IPS-NIHi7 (cell line): Measurements from ENCODE around the gene ALDH3B1.

Source experiments
- DNase-seq: peaks from one replicate; pipeline ENCODE4 v3.0.0; 2012; ENCODE audit warnings: mixed read lengths; ENCODE audit errors: extremely low spot score

The ALDH3B1 gene

DNA sequence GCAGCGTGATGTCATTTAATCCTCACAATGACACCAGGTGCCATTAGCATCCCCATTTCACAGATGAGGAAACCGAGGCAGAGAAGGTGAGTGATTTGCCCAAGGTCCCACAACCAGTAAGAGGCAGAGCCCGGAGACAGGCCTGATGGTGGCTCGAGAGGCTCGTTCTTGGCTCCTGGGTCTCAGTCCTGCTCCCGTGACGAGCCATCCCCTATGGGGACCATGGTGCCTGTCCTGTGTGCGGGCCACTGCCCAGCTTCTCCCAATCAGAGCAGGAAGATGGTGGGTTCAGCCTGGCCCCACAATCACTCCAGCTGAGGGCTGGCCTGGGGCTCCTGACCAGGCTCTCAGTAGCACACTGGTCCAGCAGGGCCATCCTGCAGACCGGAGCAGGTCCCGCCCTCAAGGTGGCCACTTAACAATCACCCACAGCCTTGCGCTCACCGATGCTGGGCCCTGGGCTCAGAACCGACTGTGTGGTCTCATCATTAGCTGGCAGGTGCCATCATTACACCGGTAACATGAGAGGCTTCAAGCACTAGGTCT, 3.6 kb downstream of the ALDH3B1 start:
- DNase-seq, result no peak

DNA sequence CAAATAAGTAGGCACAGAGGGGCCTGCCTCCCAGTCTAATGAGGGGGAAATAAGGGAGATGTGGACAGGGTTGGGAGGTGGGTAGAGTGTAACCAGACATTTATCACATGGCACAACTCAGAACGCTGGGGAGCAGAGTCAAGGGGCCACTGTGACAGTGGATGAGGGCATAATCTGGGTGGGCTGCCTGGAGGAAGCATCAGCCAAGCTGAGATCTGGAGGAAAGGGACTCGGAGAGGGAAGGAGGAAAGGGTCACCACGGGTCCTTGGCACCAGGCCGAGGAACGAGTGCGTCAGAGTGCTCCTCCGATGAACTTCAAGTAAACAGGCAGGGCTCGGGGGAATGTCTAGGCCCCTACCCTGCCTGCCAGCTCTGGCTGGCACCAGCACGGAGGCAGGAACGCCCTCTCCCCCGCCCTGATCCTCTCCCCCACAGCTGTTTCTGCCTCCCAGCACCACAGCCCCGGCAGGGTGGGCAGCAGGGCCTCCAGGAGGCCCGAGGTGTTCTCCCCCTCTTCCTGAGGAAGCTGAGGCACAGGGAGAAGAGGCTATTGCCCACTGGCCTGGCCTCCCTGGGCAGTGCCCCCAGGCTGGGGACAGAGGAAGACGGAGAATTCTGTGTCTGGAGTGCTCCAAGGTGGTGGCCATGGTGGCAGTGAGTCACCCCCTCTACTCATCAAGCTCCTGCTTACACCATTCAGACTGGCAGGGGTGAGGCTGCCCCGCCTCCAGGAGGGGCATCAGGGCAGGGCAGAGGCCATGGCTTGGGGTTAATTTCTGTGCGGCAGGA, 4.2 kb downstream of the ALDH3B1 start:
- no peak for DNase-seq

DNA sequence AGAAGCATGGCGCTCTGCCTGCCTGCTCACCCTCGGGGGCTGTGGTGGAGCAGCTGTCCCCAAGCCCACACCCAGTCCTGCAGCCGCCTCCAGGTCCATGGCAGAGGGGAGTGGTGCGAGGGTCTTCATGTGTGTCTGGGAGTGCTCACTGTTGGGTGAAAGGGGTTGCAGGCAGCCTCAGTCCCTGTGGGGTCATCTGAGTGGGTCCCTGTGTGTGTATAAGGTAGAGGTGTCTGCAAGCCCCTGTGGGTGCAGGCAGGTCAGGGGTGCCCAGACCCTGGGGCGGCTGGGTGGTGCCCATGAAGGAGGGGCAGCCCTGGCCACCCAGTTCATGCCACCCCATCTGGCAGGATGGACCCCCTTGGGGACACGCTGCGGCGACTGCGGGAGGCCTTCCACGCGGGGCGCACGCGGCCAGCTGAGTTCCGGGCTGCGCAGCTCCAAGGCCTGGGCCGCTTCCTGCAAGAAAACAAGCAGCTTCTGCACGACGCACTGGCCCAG, 4.9 kb downstream of the ALDH3B1 start:
- no peak for DNase-seq

DNA sequence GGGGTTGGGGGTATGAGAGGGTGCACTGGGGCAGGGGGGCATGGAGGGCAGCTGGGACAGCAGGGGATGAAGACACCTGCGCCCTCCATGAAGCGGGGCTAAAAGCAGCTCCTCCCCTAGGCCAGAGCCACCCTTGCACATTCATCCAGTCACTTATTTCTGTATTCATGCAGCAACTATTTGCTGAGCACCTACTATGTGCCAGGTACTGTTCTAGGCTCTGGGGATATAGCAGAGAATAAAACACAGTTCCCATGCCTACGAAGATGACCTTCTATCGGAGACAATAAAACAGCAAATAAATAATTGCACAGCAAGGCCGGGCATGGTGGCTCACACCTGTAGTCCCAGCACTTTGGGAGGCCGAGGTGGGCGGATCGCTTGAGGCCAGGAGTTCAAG, 5.3 kb downstream of the ALDH3B1 start:
- no peak for DNase-seq

DNA sequence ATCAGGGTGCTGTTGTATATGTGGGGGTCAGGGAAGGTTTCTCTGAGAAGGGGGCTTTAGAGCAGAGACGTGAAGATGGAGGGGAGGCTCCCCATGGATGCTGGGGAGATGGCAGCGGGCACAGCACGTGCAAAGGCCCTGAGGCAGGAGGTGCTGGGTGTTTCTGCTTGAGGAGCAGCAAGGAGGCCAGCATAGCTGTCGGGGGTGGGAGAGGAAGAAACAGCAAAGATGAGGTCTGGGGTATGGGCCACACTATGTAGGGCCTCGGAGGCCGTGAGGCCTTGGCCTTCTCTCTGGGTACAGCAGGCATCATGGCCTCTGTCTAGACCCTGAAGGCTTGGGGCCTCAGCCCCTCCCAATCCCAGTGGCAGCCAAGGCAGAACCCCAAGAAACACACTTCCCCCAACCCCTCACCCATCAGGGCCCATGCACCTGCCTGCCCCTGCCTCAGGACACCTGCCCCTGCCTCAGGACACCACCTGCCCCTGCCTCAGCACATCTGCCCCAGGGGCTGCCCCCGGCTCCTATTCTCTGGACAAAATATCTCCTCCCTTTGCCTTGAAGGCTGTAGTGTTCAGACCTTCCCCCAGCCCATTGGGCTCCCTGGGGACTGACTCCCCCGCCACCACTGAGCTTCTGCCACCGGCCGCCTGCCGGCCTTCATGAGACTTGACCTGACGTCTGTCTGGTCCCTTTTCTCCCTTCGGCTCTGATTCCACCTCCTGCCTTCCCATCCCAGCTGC, 6.2 kb downstream of the ALDH3B1 start:
- DNase-seq, result no peak

DNA sequence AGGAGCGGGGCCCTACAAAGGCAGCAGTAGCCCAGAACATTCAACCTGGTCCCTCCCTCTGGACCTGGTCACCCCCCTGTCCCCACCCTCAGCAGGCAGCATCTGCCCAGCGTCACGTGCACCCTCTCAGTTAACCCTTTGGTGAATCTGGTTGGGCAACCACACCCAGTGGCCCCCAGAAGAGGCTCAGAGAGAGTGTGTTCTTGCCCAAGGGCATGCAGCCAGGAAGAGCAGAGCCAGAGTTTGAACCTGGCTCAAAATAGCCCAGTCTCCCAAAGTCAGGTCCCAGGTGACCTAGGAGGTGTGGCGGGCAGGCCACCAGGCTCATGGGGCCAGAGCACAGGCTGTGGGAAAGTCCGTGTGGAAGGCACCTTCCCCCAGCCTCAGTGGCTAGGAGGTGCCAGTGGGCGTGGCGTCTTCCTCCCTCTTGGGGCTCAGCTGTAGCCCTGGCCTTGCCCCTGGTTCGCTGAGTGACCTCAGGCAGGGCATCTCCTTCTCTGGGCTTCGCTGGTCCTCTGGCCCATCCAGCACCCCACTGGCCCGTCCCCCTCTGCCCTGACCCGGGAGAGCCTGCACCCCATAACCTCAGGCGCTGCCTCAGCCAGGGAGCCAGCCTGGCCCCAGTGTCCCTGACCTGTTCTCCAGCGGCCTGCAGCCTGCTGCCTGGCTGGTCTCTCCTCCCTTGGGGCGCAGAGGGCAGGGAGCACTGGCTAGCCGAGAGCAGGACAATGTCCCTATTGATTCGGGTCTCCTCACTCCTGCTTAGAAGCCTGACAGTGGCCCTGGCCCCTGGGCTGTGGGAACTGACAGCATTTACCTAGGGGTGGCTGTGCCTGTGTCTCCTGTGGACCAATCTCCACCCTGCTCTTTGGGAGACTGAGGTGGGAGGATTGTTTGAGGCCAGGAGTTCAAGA, 7.0 kb downstream of the ALDH3B1 start:
- DNase-seq, result no peak

DNA sequence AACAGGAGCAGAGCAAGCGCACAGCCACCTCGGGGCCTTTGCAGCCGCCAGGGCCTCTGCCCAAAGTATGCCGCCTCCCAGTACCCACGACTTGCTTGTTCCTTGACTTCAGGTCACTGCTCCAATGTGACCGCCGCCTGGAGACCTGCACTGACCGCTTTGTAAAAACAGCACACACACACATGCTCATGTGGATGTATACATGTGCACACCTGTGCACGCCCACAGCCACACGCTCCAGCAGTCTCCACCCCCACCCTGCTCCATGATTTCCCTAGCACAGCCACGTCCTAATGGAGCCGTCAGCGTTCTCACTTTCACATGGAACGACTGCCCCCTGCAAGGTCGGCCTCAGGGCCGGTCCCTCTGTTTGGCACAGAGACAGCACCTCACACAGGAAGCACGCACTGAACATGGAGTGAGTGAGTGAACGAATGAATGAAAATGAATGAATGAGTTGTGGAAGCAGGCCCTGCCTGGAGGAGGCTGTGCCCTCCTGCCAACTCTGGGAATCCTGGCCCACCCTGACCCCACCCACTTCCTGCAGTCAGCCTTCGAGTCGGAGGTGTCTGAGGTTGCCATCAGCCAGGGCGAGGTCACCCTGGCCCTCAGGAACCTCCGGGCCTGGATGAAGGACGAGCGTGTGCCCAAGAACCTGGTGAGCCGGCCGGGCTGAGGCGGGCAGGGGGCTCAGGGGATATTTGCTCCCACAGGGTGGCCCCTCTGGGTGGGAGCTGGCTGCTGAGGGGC, 8.0 kb downstream of the ALDH3B1 start:
- no peak for DNase-seq

DNA sequence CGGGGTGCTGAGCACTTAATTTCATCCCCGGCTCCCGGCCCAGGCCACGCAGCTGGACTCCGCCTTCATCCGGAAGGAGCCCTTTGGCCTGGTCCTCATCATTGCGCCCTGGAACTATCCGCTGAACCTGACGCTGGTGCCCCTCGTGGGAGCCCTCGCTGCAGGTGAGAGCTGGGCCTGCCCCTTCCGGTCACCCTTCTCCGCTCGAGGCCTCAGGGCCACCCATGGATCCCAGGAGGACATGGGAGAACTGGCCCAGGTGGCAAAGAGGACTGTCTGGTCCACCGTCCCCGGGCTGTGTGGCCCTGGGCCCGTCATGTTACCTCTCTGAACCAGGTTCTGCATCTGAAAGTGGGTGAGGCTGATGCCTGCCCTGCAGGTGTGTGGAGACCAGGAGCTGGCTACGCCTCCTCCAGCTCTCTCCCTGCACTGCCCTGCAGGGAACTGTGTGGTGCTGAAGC, 8.6 kb downstream of the ALDH3B1 start:
- no peak for DNase-seq

DNA sequence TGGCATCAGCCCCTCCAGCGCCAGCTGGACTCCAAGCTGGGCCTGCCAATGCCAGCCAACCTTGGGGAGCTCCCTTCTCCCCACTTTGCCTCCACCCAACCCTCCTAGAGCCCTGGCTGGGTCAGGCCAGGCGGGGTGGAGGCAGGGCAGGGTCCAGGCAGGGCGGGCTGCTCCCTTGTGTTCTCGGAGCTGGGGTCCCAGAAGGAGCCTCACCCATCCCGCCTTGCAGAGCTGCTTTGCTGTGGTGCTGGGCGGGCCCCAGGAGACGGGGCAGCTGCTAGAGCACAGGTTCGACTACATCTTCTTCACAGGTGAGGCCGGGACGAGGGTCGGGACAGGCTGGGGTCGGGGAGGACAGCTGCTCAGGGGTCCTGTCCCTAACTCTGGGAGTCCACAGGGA, 9.4 kb downstream of the ALDH3B1 start:
- DNase-seq, result no peak

DNA sequence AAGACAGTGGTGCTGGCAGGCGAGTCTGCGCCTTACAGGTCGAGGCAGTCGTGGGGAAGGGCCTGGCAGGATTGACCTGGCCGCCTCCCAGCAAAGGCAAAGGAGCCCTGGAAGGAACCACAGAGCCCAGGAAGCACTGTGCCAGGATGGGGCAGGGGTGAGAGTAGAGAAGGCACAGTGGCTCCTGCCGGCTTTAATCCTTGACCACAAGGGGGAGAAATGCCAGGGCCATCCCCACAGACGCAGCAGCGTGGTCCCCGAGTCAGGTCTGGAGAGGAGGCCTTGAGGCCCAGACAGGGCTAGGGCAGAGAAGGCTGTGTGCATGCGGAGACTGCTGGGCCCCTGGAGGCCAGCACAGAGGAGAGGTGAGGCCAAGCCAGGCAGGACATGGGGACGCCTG, 10.4 kb downstream of the ALDH3B1 start:
- DNase-seq, result peak; percentile 71

DNA sequence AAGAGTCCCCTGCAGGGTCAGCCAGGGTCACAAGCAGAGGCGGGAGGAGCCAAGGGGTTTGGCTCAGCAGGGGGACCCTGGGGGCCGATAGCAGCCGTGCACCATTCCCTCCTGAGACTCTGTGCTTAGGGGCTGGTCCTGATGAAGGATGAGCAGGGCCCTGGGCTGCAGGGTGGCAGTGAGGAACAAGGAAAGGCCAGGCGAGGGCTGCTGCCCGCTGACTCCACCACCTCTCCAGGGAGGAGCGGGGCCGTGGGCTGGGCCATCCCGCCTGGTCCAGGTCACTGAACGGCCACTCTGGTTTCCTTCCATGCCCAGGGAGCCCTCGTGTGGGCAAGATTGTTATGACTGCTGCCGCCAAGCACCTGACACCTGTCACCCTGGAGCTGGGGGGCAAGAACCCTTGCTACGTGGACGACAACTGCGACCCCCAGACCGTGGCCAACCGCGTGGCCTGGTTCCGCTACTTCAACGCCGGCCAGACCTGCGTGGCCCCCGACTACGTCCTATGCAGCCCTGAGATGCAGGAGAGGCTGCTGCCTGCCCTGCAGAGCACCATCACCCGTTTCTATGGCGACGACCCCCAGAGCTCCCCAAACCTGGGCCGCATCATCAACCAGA, 11.2 kb downstream of the ALDH3B1 start:
- no peak for DNase-seq

DNA sequence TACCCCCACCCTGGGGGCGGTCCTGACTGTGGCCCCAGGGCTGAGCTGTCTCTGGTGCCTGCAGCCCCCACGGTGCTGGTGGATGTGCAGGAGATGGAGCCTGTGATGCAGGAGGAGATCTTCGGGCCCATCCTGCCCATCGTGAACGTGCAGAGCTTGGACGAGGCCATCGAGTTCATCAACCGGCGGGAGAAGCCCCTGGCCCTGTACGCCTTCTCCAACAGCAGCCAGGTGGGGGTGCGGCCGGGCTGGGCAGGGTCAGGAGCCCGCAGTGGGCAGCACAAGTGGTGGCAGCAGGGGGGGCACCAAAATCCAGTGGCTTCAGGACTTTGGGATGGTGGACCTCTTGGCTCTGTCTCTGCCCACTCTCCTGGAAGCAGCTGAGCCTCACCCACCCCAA, 12.4 kb downstream of the ALDH3B1 start:
- DNase-seq, result no peak

DNA sequence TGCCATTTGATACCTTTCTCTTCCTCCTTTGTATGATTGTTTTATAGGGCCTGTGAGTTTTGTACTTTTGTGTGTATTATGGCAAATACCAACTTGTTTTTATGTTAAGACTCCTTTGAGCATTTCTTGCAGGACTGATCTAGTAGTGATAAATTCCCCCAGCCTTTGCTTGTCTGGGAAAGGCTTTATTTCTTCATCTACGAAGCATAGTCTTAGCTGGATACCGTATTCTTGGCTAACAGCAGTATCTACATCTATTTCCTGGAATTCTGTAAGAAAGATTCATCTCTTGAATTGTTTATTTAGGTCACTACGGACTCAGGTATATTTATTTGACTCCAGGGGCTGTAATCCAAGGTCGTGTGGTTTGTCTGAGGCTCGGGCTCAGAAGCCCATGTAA, 14.4 kb downstream of the ALDH3B1 start:
- no peak for DNase-seq

DNA sequence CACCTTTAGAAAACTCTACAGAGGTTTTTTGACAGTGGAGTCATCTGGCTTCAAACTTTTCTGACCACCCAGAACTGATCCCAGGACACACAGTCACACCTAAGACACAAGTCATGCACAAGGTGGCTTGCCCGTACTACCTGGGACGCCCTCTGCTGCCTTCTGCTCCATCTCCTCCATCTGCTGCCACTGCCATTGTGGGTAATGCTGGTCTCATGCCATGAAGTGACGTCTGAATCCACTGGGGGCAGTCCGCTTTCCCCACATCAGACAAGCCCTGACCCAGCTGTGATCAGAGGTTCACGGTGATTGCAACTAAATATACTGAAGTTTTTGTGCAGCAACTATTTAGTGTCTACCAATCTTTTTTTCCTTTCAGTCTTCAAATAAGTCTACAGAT, 14.9 kb downstream of the ALDH3B1 start:
- DNase-seq, result no peak

DNA sequence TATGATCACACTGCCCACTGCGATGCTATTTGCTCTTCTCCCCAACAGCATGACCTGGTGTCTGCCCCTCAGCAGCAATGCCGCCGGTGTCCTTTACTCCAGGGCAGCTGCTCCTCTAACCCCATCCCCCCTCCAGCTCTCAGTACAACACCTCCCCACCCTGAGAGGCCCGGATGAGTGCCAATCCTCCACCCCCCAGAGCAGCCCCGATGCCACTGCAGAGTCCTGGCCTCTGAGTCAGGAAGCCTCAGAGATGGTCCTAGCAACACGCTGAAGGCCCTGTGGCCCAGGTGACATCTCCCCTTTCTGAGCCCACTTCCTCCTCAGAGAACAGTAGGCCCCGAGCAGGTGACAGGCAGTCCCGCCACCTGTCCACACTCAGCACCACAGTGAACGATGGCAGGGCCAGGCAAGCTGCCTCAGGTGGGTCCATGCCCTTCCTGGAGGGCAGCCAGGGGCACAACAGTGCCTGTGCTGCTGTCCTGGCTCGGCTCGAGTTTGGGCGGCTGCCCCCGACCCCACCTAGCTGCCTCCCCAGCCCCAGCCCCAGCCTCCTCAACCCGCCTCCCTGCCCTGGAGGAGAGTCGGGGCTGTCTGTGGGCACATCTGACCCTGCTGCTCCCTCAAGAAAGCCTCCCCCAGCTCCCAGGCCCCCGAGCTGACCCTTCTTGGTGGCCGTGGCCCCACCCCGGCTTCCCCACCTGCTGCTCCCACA, 16.4 kb downstream of the ALDH3B1 start:
- DNase-seq, result no peak

DNA sequence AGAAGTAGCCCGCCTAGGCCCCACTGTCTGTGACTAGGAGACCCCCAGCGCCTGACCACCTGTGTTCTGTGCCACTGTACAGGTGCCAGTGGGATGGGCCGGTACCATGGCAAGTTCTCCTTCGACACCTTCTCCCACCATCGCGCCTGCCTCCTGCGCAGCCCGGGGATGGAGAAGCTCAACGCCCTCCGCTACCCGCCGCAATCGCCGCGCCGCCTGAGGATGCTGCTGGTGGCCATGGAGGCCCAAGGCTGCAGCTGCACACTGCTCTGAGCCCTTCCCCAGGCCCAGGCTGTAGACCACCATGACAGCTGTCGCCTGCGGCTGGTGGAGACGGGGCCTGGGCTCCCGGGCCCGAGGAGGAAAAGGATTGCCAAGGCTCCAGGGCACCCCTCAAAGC, 17.5 kb downstream of the ALDH3B1 start:
- DNase-seq, result no peak

DNA sequence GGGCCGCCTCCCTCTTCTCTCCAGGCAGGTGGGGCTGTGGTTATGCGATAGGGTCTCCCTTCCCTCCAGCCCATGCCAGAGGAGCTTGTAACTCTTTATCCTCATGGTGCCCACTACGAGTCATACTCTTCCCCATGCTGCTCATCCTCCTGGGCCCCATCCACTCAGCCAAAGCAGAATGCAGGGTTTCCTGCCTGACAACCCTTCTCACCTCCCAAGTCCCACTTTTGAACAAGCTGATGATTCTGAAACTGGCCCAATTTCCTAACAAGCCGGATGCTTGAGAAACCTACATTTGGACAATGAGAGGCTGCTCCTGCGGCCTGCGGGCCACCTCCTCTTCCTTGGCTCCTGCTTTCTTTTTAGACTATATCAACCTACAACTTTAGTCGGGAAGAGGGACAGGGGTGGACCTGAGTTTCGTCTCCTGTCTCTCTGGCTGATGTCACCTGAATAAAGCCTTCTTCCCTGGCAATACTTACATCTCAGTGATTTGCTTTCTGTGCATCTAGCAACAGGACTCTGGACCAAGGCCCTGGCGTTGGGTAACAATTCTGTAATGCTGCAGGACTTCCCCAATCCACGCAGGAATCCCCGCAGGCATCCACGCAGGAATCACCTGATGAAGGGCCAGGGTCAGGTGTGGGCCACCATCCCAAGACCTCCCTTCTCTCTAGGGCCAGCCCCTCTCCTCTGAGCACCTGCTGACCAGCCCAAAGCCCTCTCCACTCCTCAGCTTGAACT, 18.8 kb downstream of the ALDH3B1 start:
- no peak for DNase-seq

DNA sequence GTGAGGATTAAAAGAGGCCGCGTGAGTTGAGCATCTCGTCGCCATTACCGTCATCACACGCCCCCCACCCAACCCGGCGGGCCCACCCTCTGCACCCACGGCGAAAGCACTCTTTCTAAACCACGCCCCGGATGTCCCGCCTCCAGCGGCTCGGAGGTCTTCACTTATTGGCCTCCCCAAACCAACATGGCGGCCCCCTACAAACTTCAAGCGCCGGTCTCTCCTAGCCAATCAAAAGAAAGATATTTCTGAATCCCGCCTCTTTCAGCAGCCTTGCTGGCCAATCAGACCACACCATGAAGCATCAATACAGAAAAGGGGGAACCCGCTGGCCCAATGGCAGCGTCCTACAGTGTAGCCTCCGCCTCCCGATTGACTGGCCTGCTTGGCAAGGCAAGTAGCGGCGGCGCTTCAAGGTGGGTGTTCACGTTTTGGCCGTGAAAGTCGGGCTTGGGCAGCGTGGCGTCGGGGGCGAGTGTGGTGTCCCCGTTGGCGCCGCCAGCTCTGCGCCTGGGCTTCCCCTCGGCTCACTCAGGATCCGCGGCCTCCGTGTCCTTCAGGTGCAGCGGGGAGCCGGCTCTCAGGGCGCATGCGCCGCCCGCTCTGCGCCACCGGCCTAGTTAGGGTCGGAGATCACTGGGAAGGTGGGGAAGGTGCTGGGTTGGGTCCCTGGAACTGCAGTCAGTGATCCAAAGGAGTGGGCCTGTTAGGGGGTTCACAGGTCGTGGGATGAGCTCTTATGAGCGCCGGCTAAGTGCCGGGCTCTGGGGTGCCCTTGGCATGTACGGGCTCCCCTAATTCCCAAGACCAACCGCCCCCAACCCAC, 20.4 kb downstream of the ALDH3B1 start, which contains the start of gene NDUFS8:
NDUFS8 (plus strand) TSS at position 364 of the 826 bp plus-strand sequence. CDS start 1,471 bp downstream, outside the sequence.
- peak; percentile 100 for DNase-seq
